Mucosa of descending colon (tissue), 3 donors: ENCODE measurements around the gene ITGA6. TPM values are rescaled to one million over a fixed set of nuclear protein-coding genes. Genes with fewer than 3 reads are reported as not detected.

Source experiments
- ATAC-seq: fragments of 200-7000 bp; cut with Tn5 transposase; one replicate; pipeline ENCODE4 v1.9.1; 2020; ENCODE audit warnings: mild to moderate bottlenecking, moderate library complexity
- DNase-seq, 3 donors: peaks; one replicate each; pipeline ENCODE4 v3.0.0-alpha.2; 2020
- H3K36me3 ChIP-seq: fragments of 200-600 bp; one replicate; pipeline ENCODE4 v1.8.0; 2021; ENCODE audit warnings: low read depth, mild to moderate bottlenecking
- H3K4me1 ChIP-seq: fragments of 200-600 bp; one replicate; pipeline ENCODE4 v1.8.0; 2021; ENCODE audit warnings: low read depth, mild to moderate bottlenecking
- H3K4me3 ChIP-seq: fragments of 200-600 bp; one replicate; pipeline ENCODE4 v1.8.0; 2021; ENCODE audit warnings: mild to moderate bottlenecking
- H3K9me3 ChIP-seq: fragments of 200-600 bp; one replicate; pipeline ENCODE4 v1.8.0; 2021; ENCODE audit warnings: mild to moderate bottlenecking
- intact Hi-C, 2 donors: fragments of 100-400 bp; cut with DNase I in 1 of 2; cut with micrococcal nuclease in 1 of 2; formaldehyde crosslinking; loops; one replicate each; pipeline versions ENCODE4 v1.11.0 to v1.11.1; 2022; cut with DNase I, micrococcal nuclease
- total RNA-seq, 3 donors: library from RNA; stranded (reverse); fragmentation: NEBNext Ultra II Directional in 2 of 3; extraction: Animal tissue kit (Norgen Biotek cat#: 25700) in 2 of 3; gene quantifications; one replicate each; pipeline versions ENCODE4 v1.2.1 to v1.2.4, GENCODE V29; 2021 to 2023
- TF ChIP-seq, protein P1 (sequence below): fragments of 200-600 bp; IDR thresholded peaks from one replicate; pipeline ENCODE4 v1.8.0; 2022; ENCODE audit warnings: antibody characterized with exemption, mild to moderate bottlenecking
- donor health status: DM: no; HTN: no; CAD: no; lungs with moderate emphysema.
- donor health status: DM: no; HTN: no; CAD: no.
- donor health status: DM: no; HTN: yes; CAD: no.

ITGA6 gene
- total RNA-seq, 3 donors from 2014 or later = 116 to 192 (median 178) TPM

DNA sequence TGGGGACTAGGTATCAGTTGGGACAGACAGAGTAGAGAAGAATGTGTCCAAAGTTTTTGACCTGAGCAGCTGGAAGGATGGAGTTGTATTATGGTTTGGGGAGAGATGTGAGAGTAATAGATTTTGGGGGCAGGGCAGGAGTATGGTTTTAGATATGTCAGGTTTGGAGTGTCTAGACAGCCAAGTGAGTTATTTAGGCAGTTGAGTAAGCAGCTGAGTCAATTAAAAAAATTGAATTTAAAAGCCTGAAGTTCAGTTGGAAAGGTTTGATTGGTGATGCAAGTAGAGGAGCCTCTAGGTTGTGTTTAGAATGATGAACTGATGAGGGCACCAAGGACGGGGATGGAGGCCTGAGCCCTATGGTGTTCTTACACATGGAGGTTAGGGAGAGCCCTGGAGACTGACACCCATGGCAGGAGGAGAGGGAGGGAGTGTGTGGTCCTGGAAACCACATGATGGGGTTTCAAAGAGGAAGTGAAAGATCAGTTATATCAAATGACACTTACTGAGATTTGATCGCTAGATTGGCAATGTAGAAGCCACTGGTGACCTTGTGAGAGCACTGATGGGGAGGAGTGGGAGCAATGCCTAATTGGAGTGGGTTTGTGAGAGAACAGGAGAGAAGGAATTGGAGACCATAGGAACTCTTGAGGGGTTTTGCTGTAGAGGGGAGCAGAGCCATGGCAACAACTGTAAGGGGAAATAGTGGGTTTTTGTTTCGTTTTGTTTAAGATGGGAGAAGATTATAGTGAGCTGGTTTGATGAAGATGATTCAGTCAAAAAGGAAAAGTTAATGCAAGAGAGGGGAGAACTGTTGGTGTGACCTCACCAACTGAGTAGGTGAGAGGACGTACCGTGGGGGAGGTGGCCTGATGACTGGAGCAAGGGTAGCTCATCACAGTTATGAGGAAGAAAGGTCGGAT is 10.3 kb downstream of the ITGA6 start:
- TF ChIP-seq, protein P1, sequence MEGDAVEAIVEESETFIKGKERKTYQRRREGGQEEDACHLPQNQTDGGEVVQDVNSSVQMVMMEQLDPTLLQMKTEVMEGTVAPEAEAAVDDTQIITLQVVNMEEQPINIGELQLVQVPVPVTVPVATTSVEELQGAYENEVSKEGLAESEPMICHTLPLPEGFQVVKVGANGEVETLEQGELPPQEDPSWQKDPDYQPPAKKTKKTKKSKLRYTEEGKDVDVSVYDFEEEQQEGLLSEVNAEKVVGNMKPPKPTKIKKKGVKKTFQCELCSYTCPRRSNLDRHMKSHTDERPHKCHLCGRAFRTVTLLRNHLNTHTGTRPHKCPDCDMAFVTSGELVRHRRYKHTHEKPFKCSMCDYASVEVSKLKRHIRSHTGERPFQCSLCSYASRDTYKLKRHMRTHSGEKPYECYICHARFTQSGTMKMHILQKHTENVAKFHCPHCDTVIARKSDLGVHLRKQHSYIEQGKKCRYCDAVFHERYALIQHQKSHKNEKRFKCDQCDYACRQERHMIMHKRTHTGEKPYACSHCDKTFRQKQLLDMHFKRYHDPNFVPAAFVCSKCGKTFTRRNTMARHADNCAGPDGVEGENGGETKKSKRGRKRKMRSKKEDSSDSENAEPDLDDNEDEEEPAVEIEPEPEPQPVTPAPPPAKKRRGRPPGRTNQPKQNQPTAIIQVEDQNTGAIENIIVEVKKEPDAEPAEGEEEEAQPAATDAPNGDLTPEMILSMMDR = no peak
- intact Hi-C loops = no loop called here
- no peaks in the 10 kb centered on the region for H3K9me3 ChIP-seq
- ATAC-seq (no peak), DNase-seq (no peak)
- peaks cover 85% of the 10 kb centered on the region for H3K4me1 ChIP-seq
- H3K36me3 ChIP-seq = no peaks in the 10 kb centered on the region
- no peak overlapping the region for H3K4me3 ChIP-seq

DNA sequence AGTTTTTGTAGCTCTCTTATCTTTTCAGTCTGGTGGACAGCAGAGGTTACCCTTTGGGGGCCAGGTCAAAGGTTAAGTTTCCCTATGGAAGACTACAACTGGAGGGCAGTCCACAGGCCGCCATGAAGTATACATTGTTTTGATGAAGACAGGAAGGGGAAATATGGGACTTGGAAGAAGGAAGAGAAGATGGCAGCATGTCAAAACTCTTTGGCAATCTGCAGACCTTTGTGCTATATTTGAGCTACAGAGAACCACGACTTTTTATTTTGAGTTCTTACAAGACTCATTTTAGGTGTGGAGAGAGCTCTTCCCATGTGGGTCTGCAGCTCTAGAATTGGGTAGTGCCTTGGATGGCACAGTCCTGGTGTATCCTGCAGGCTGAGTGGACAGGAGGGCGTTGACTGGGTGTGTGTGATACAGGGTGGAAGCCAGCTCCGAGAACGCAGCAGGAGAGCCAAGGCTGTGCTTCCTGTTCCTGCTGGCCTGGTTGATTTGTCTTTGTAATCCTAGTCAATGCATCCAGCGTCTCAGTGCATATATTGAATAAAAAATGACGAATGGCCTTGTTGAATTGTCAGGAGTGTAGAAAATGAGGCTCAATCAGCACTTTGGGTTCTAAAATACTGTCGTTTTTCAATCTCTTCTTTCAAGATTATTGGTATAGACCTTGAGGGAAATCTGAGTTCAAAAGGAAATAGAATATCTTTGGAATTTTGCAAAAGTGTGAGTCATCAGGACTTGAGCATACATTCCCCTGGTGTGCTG is 11.5 kb downstream of the ITGA6 start:
- Histone ChIP-seq H3K4me3 (no peak overlapping the region), H3K4me1 (peaks cover 77% of the 10 kb centered on the region), H3K9me3 (no peaks in the 10 kb centered on the region), H3K36me3 (no peaks in the 10 kb centered on the region)
- peak; percentile 63 to 80 (median 74) for DNase-seq
- TF ChIP-seq, protein P1 = no peak
- intact Hi-C loops = no loop called here
- peak; percentile 45 for ATAC-seq

DNA sequence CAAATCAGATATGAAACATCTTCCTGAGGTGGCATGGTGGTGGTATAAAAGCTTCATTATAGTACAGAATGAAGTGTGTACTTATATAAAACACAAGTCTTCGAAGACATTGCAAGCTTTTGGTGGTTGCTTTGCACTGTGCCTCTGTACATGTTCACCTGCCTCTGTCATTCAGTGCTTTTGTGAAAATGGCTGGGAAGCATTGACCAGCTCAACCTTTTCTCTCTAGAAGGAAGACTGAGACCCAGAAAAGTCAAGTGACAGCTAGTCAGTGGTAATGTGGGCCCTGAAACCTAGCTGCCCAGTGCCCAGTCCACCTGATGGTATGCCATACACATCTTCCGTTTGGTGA is 12.1 kb downstream of the ITGA6 start:
- ATAC-seq (no peak), DNase-seq (no peak)
- H3K4me1 ChIP-seq = peaks cover 72% of the 10 kb centered on the region
- H3K36me3 ChIP-seq = no peaks in the 10 kb centered on the region
- intact Hi-C loops = no loop called here
- no peaks in the 10 kb centered on the region for H3K9me3 ChIP-seq
- TF ChIP-seq, protein P1 = no peak
- no peak overlapping the region for H3K4me3 ChIP-seq

DNA sequence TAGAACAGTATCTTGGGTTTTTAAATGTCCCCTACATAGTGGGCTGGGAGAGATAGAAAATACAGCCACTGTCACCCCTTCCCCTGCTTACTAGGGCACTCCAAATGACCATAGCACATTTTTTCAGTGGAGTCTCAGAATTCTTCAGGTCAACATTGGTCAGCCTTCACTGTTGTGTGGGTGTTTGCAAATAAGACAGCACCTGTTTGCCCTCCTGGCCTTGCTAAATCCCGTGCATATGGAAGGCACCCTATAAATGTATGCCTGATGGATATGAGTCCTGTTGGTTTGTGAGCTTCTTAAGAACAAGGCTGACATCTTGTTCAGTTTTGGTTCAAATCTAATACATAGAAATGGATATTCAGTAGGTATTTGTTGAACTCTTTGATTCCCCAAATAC is 12.5 kb downstream of the ITGA6 start:
- intact Hi-C loops = no loop called here
- no peak for ATAC-seq
- TF ChIP-seq, protein P1 = no peak
- DNase-seq = no peak
- Histone ChIP-seq H3K36me3 (no peaks in the 10 kb centered on the region), H3K9me3 (no peaks in the 10 kb centered on the region), H3K4me3 (no peak overlapping the region), H3K4me1 (peaks cover 70% of the 10 kb centered on the region)

DNA sequence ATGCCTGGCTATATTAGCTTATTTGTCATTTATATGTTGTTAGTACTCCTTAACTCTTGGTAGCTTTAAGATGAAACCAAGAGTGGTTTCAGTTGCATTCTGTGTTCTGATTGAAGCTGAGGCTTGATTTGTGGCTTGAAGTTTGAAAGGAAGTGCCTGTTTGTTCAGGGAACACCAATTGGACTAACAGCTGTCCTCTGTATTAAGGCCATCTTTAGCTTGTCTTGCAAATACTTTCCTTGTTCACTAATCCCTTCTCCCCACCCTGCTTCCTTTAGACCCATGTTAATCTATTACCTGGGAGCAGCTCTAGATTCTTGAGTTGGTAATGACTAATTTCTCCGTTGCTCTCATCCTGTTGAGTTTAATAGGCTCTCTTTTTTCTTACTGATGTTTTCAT is 13.4 kb downstream of the ITGA6 start:
- TF ChIP-seq, protein P1 = no peak
- intact Hi-C loops = no loop called here
- Histone ChIP-seq H3K36me3 (no peaks in the 10 kb centered on the region), H3K4me1 (peaks cover 66% of the 10 kb centered on the region), H3K4me3 (no peak overlapping the region), H3K9me3 (no peaks in the 10 kb centered on the region)
- DNase-seq = no peak
- ATAC-seq = peak; percentile 24
